ENCODE results near the gene AGXT.

The AGXT gene

GRCh38 chr2:240835528-240835927, 33.1 kb upstream of the AGXT start:
- TF ChIP-seq SIN3A (IDR thresholded peaks at IDR 0.05; ENCODE audit: borderline replicate concordance, insufficient read depth, low read length) (no peak), POLR2AphosphoS5 (IDR thresholded peaks at IDR 0.05; ENCODE audit: low read depth, low read length) (no peak), FOXP2 (optimal IDR thresholded peaks at IDR 0.05; ENCODE audit: borderline replicate concordance, extremely low read depth, extremely low read length, insufficient read depth) (no peak), REST (IDR thresholded peaks at IDR 0.05; ENCODE audit: insufficient read depth in 1 of 2, low read depth in 2 of 2, low read length in 2 of 2) (no peak), TAF1 (IDR thresholded peaks at IDR 0.05; ENCODE audit: borderline replicate concordance, insufficient read depth, low read length) (no peak)

GRCh38 chr2:240836781-240837467, 31.7 kb upstream of the AGXT start:
- TF ChIP-seq FOXP2 (optimal IDR thresholded peaks at IDR 0.05; ENCODE audit: borderline replicate concordance, extremely low read depth, extremely low read length, insufficient read depth) (no peak), POLR2AphosphoS5 (IDR thresholded peaks at IDR 0.05; ENCODE audit: low read depth, low read length) (no peak), REST (IDR thresholded peaks at IDR 0.05; ENCODE audit: insufficient read depth in 1 of 2, low read depth in 2 of 2, low read length in 2 of 2) (no peak), SIN3A (IDR thresholded peaks at IDR 0.05; ENCODE audit: borderline replicate concordance, insufficient read depth, low read length) (no peak), TAF1 (IDR thresholded peaks at IDR 0.05; ENCODE audit: borderline replicate concordance, insufficient read depth, low read length) (no peak)

- TF ChIP-seq REST (IDR thresholded peaks at IDR 0.05; ENCODE audit: insufficient read depth in 1 of 2, low read depth in 2 of 2, low read length in 2 of 2), result no peak
- no peak for TF ChIP-seq TAF1 (IDR thresholded peaks at IDR 0.05; ENCODE audit: borderline replicate concordance, insufficient read depth, low read length)
- TF ChIP-seq SIN3A (IDR thresholded peaks at IDR 0.05; ENCODE audit: borderline replicate concordance, insufficient read depth, low read length), result no peak
- TF ChIP-seq FOXP2 (optimal IDR thresholded peaks at IDR 0.05; ENCODE audit: borderline replicate concordance, extremely low read depth, extremely low read length, insufficient read depth), result no peak
- TF ChIP-seq POLR2AphosphoS5 (IDR thresholded peaks at IDR 0.05; ENCODE audit: low read depth, low read length), result no peak
These were observed 31.0 kb upstream of the AGXT start for GRCh38 chr2:240837621-240838020.

- TF ChIP-seq REST (IDR thresholded peaks at IDR 0.05; ENCODE audit: insufficient read depth in 1 of 2, low read depth in 2 of 2, low read length in 2 of 2), result no peak
- no peak for TF ChIP-seq SIN3A (IDR thresholded peaks at IDR 0.05; ENCODE audit: borderline replicate concordance, insufficient read depth, low read length)
- no peak for TF ChIP-seq FOXP2 (optimal IDR thresholded peaks at IDR 0.05; ENCODE audit: borderline replicate concordance, extremely low read depth, extremely low read length, insufficient read depth)
- no peak for TF ChIP-seq POLR2AphosphoS5 (IDR thresholded peaks at IDR 0.05; ENCODE audit: low read depth, low read length)
- TF ChIP-seq TAF1 (IDR thresholded peaks at IDR 0.05; ENCODE audit: borderline replicate concordance, insufficient read depth, low read length), result no peak
These were observed 29.2 kb upstream of the AGXT start for GRCh38 chr2:240839152-240840143.
